Fibroblast of pulmonary artery (primary cell): Measurements from ENCODE around the gene ZNF778.
"Not testable (repeated sequence)": the region's sequence is repeated elsewhere in the genome, so short reads cannot be mapped to it uniquely, and the experiment has no call there.

Experiments used
- DNase-seq: peaks from one replicate; pipeline ENCODE4 v3.0.0-alpha.2; 2010; ENCODE audit warnings: low read depth
- H3K4me3 ChIP-seq: replicated peaks from 2 replicates; pipeline ENCODE4 v1.5.1; 2011; ENCODE audit warnings: low read depth, mild to moderate bottlenecking, control low read depth, low read length, moderate library complexity
- CTCF ChIP-seq: IDR thresholded peaks from 2 replicates; pipeline ENCODE4 v1.5.1; 2011; ENCODE audit warnings: mild to moderate bottlenecking, control low read depth, low read length, inconsistent platforms; ENCODE audit errors: missing control alignments

Gene ZNF778

GRCh38 chr16:89244754-89245153 lies 27.3 kb downstream of the ZNF778 start:
- no peak for DNase-seq
- TF ChIP-seq CTCF = no peak
- no peak overlapping the region for H3K4me3 ChIP-seq

- no peak for TF ChIP-seq CTCF
Measured at GRCh38 chr16:89246383-89246902, 28.9 kb downstream of the ZNF778 start.

GRCh38 chr16:89246903-89247733 lies 29.6 kb downstream of the ZNF778 start:
- peak; percentile 88 for DNase-seq
- no peak for TF ChIP-seq CTCF
- peak overlapping the region; percentile 48 for H3K4me3 ChIP-seq

More at GRCh38 chr16:89246383-89246902, 28.9 kb downstream of the ZNF778 start:
- DNase-seq = no peak
- peak overlapping the region; percentile 45 for H3K4me3 ChIP-seq

GRCh38 chr16:89247734-89248075 lies 30.2 kb downstream of the ZNF778 start:
- peak overlapping the region; percentile 48 for H3K4me3 ChIP-seq
- not testable (repeated sequence) for DNase-seq

- no peak for TF ChIP-seq CTCF
- DNase-seq = no peak
- peak overlapping the region; percentile 48 for H3K4me3 ChIP-seq
Measured at GRCh38 chr16:89248196-89248982, 30.9 kb downstream of the ZNF778 start.

GRCh38 chr16:89253548-89254287 lies 36.2 kb downstream of the ZNF778 start:
- TF ChIP-seq CTCF = no peak
- no peak for DNase-seq
- H3K4me3 ChIP-seq = no peak overlapping the region
